K562 (cell line): ENCODE data around the gene PLXDC2.

ENCODE experiments used
- ZNF174 ChIP-seq: fragments of 250-450 bp; sonication (Bioruptor Pico); IDR thresholded peaks from 2 replicates; pipeline ENCODE4 v1.4.0; 2020; ENCODE audit warnings: mild to moderate bottlenecking
- TF ChIP-seq, protein P1 (sequence below): fragments of 450-650 bp; IDR thresholded peaks from 2 replicates; pipeline ENCODE4 v1.6.1; 2018; ENCODE audit warnings: mild to moderate bottlenecking, low read depth; ENCODE audit not compliant: partially characterized antibody
- TF ChIP-seq, protein P2 (sequence below), 3 experiments: IDR thresholded peaks in 2 of 3; conservative IDR thresholded peaks in 1 of 3; 2 replicates each; pipeline ENCODE4 v1.5.1; 2011 to 2012; ENCODE audit warnings: low read length in 3 of 3, mild to moderate bottlenecking in 3 of 3, control low read depth in 2 of 3, improper control_type of control experiment in 1 of 3, inconsistent platforms in 1 of 3, low read depth in 1 of 3, mixed read lengths in 1 of 3, moderate library complexity in 1 of 3; ENCODE audit not compliant: insufficient read depth in 2 of 3

DNA sequence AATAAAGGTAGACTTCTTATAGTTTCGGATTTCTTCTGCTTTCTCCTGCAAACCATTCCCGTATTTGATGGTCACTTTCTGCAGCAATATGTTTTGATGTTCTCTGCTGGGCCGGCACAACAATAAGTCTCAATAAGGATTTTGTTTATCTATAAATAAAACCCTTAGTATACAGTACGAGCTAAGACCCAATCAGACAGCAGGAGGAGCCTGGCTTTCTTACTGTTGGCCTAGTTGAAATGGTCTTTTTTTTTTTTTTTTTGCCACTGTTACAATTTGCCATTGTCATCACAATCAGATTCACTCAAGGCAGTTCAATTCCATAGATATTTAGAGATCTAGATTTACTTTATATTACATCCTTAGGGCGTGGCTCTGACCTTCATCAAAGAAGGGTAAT is 76.4 kb downstream of the PLXDC2 start:
- TF ChIP-seq, protein P1, sequence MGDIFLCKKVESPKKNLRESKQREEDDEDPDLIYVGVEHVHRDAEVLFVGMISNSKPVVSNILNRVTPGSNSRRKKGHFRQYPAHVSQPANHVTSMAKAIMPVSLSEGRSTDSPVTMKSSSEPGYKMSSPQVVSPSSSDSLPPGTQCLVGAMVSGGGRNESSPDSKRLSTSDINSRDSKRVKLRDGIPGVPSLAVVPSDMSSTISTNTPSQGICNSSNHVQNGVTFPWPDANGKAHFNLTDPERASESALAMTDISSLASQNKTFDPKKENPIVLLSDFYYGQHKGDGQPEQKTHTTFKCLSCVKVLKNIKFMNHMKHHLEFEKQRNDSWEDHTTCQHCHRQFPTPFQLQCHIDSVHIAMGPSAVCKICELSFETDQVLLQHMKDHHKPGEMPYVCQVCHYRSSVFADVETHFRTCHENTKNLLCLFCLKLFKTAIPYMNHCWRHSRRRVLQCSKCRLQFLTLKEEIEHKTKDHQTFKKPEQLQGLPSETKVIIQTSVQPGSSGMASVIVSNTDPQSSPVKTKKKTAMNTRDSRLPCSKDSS, result no peak
- TF ChIP-seq, protein P2, sequence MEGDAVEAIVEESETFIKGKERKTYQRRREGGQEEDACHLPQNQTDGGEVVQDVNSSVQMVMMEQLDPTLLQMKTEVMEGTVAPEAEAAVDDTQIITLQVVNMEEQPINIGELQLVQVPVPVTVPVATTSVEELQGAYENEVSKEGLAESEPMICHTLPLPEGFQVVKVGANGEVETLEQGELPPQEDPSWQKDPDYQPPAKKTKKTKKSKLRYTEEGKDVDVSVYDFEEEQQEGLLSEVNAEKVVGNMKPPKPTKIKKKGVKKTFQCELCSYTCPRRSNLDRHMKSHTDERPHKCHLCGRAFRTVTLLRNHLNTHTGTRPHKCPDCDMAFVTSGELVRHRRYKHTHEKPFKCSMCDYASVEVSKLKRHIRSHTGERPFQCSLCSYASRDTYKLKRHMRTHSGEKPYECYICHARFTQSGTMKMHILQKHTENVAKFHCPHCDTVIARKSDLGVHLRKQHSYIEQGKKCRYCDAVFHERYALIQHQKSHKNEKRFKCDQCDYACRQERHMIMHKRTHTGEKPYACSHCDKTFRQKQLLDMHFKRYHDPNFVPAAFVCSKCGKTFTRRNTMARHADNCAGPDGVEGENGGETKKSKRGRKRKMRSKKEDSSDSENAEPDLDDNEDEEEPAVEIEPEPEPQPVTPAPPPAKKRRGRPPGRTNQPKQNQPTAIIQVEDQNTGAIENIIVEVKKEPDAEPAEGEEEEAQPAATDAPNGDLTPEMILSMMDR (IDR thresholded peaks at IDR 0.05 in 2 of 3, conservative IDR thresholded peaks at IDR 0.05 in 1 of 3; ENCODE audit: insufficient read depth in 2 of 3, low read depth in 1 of 3, low read length in 3 of 3), result no peak
- no peak for TF ChIP-seq ZNF174
